Adrenal gland (tissue), 5 donors: ENCODE results near the gene PPIC.

Source experiments
- POLR2A ChIP-seq, 2 donors: fragments of 450-650 bp; IDR thresholded peaks; one replicate each; pipeline ENCODE4 v1.6.1; 2017; ENCODE audit warnings: antibody characterized with exemption in 2 of 2, mild to moderate bottlenecking in 2 of 2, moderate library complexity in 1 of 2
- TF ChIP-seq, protein P1 (sequence below), 6 experiments: fragments of 450-650 bp in 4 of 6; fragments of 200-600 bp in 2 of 6; sonication (generic) in 1 of 6; IDR thresholded peaks; 1 replicate in 5 of 6; 2 replicates in 1 of 6; pipeline versions ENCODE4 v1.5.1 to v1.8.0; 2016 to 2021; ENCODE audit warnings: antibody characterized with exemption in 6 of 6, mild to moderate bottlenecking in 2 of 6, moderate library complexity in 1 of 6
- donor health status: DM: no; HTN: no; CAD: no.

DNA sequence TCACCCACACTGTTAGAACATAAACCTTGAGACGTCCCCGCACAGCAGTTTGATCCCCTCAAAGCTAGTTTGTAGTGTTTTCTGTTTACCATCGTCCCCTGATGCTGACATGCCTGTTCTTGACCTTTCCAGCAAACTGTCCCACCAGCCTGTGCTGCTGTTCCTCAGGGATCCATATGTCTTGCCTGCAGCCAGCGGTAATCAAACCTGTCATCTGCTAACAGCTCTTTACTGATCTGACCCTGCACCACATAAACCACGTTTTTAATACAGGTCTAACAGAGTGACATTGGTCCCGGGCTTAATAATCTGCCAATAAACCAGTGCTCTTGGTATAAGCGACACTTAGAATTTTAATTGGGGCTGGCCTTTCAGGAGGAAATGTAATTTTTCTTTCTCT, 34.7 kb downstream of the PPIC start:
- TF ChIP-seq, protein P1, sequence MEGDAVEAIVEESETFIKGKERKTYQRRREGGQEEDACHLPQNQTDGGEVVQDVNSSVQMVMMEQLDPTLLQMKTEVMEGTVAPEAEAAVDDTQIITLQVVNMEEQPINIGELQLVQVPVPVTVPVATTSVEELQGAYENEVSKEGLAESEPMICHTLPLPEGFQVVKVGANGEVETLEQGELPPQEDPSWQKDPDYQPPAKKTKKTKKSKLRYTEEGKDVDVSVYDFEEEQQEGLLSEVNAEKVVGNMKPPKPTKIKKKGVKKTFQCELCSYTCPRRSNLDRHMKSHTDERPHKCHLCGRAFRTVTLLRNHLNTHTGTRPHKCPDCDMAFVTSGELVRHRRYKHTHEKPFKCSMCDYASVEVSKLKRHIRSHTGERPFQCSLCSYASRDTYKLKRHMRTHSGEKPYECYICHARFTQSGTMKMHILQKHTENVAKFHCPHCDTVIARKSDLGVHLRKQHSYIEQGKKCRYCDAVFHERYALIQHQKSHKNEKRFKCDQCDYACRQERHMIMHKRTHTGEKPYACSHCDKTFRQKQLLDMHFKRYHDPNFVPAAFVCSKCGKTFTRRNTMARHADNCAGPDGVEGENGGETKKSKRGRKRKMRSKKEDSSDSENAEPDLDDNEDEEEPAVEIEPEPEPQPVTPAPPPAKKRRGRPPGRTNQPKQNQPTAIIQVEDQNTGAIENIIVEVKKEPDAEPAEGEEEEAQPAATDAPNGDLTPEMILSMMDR (IDR thresholded peaks at IDR 0.05), result no peak
- no peak for TF ChIP-seq POLR2A (IDR thresholded peaks at IDR 0.05)
